CD4-positive, alpha-beta T cell (primary cell): ENCODE results near the gene FOXJ2. TPM values are rescaled to one million over a fixed set of nuclear protein-coding genes. Genes with fewer than 3 reads are reported as not detected.

Experiments
- ATAC-seq: fragments of 200-7000 bp; cut with Tn5 transposase; one replicate; pipeline ENCODE4 v1.10.0; 2022; ENCODE audit warnings: mild to moderate bottlenecking; ENCODE audit not compliant: poor library complexity
- CTCF ChIA-PET: fragments of 350-600 bp; sonication (Branson Sonifier 250); formaldehyde crosslinking; loops from one replicate; lab custom pipeline; 2021; ENCODE audit warnings: antibody characterized with exemption, inconsistent platforms; lab: Charles Lee
- POLR2A ChIA-PET: fragments of 350-600 bp; sonication (Branson Sonifier 250); formaldehyde crosslinking; loops from one replicate; lab custom pipeline; 2021; ENCODE audit warnings: antibody characterized with exemption, inconsistent platforms; lab: Charles Lee
- DNase-seq, 14 experiments: peaks; one replicate each; pipeline ENCODE4 v3.0.0-alpha.2; 2013 to 2020; ENCODE audit warnings: mixed read lengths in 2 of 14
- H3K27ac ChIP-seq, 2 donors: one replicate each; pipeline versions ENCODE4 v1.5.1 to v1.7.0; 2013; ENCODE audit warnings: low read length in 2 of 2, low read depth in 1 of 2, mild to moderate bottlenecking in 1 of 2
- H3K27me3 ChIP-seq, 2 experiments: 1 replicate in 1 of 2; 2 replicates in 1 of 2; pipeline versions ENCODE4 v1.6.1 to v1.7.0; 2013; ENCODE audit warnings: low read length in 2 of 2, control low read depth in 1 of 2, mild to moderate bottlenecking in 1 of 2, moderate library complexity in 1 of 2; ENCODE audit not compliant: insufficient read depth in 2 of 2, control insufficient read depth in 1 of 2
- H3K36me3 ChIP-seq: one replicate; pipeline ENCODE4 v1.6.1; 2013; ENCODE audit warnings: low read length, control low read depth; ENCODE audit not compliant: insufficient read depth
- H3K4me1 ChIP-seq: one replicate; pipeline ENCODE4 v1.6.1; 2013; ENCODE audit warnings: low read length, control low read depth; ENCODE audit not compliant: insufficient read depth
- H3K4me3 ChIP-seq: one replicate; pipeline ENCODE4 v1.5.1; 2013; ENCODE audit warnings: mild to moderate bottlenecking, low read length, moderate library complexity
- H3K9me3 ChIP-seq, 2 experiments: 1 replicate in 1 of 2; 2 replicates in 1 of 2; pipeline versions ENCODE4 v1.6.1 to v1.7.0; 2013; ENCODE audit warnings: low read length in 2 of 2, mild to moderate bottlenecking in 2 of 2, control low read depth in 1 of 2, moderate library complexity in 1 of 2; ENCODE audit not compliant: control insufficient read depth in 1 of 2, insufficient read depth in 1 of 2
- H3K27ac Mint-ChIP-seq: one replicate; pipeline ENCODE4 v1.8.0; 2020; ENCODE audit warnings: mixed read lengths
- H3K27me3 Mint-ChIP-seq: one replicate; pipeline ENCODE4 v1.8.0; 2021; ENCODE audit warnings: mixed read lengths
- H3K36me3 Mint-ChIP-seq: one replicate; pipeline ENCODE4 v1.8.0; 2021; ENCODE audit warnings: low read depth, mixed read lengths
- H3K4me1 Mint-ChIP-seq: one replicate; pipeline ENCODE4 v1.8.0; 2021; ENCODE audit warnings: low read depth, mixed read lengths
- H3K4me3 Mint-ChIP-seq: one replicate; pipeline ENCODE4 v1.8.0; 2020; ENCODE audit warnings: mild to moderate bottlenecking, mixed read lengths
- H3K9me3 Mint-ChIP-seq: one replicate; pipeline ENCODE4 v1.8.0; 2020; ENCODE audit warnings: mixed read lengths
- intact Hi-C, 2 experiments: fragments of 100-400 bp; cut with DNase I in 1 of 2; cut with micrococcal nuclease in 1 of 2; formaldehyde crosslinking; loops; one replicate each; pipeline versions ENCODE4 v1.15.1 to v1.9.0; 2023 to 2025; cut with DNase I, micrococcal nuclease
- total RNA-seq, 174 experiments: library from RNA in 2 of 174; stranded (reverse) in 2 of 174; gene quantifications; one replicate each; pipeline ENCODE4 v1.2.3 and lab custom pipeline; 2021 to 2026
- TF ChIP-seq, protein P1 (sequence below): fragments of 200-600 bp; IDR thresholded peaks from one replicate; pipeline ENCODE4 v1.8.0; 2022; ENCODE audit warnings: antibody characterized with exemption, mild to moderate bottlenecking

Gene FOXJ2
- total RNA-seq, 2 experiments from 2014 or later = 36.3 to 38.5 TPM

DNA sequence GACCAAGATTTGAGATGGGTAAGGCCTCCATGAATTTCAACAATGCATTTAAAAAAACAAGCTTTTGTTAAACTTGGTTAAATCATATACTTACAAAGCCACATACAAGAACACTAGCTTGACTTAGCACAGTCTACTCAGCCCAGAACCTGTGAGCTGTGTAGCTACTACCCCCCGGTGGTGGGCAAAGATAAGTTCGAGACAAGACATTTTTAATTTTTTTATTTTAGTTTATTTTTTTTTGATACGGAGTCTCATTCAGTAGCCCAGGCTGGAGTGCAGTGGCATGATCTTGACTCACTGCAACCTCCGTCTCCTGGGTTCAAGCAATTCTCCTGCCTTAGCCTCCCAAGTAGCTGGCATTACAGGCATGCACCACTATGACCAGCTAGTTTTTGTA is 45.9 kb downstream of the FOXJ2 start:
- ATAC-seq = peak; percentile 28
- peak; percentile 44 to 89 (median 59) for DNase-seq
- Histone ChIP-seq H3K27me3 (no peaks in the 10 kb centered on the region), H3K36me3 (no peaks in the 10 kb centered on the region), H3K9me3 (no peaks in the 10 kb centered on the region), H3K4me1 (peaks cover 16% of the 10 kb centered on the region), H3K4me3 (no peak overlapping the region), H3K27ac (no peak overlapping the region)
- Mint-ChIP-seq H3K4me1 (peaks cover 54% of the 10 kb centered on the region), H3K27me3 (no peaks in the 10 kb centered on the region), H3K27ac (peak overlapping the region; percentile 98), H3K9me3 (no peaks in the 10 kb centered on the region), H3K4me3 (peak overlapping the region; percentile 22), H3K36me3 (peaks cover 16% of the 10 kb centered on the region)
- intact Hi-C loops = loop anchor here (1.0 to 5.0 kb wide), 6 partner anchors 12 to 218 kb away; partner anchors contain the start of gene C3AR1 (in 1 of the 2)
- TF ChIP-seq, protein P1, sequence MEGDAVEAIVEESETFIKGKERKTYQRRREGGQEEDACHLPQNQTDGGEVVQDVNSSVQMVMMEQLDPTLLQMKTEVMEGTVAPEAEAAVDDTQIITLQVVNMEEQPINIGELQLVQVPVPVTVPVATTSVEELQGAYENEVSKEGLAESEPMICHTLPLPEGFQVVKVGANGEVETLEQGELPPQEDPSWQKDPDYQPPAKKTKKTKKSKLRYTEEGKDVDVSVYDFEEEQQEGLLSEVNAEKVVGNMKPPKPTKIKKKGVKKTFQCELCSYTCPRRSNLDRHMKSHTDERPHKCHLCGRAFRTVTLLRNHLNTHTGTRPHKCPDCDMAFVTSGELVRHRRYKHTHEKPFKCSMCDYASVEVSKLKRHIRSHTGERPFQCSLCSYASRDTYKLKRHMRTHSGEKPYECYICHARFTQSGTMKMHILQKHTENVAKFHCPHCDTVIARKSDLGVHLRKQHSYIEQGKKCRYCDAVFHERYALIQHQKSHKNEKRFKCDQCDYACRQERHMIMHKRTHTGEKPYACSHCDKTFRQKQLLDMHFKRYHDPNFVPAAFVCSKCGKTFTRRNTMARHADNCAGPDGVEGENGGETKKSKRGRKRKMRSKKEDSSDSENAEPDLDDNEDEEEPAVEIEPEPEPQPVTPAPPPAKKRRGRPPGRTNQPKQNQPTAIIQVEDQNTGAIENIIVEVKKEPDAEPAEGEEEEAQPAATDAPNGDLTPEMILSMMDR = peak; percentile 70
- POLR2A ChIA-PET = interaction anchor here (0.7 to 2.6 kb wide), 20 partner anchors 9 to 218 kb away, joined by 3 to 18 read pairs (median 6); partner anchors contain the start of genes C3AR1, FOXJ2 and SLC2A3
- CTCF ChIA-PET = interaction anchor here (0.7 to 3.5 kb wide), 23 partner anchors 8 to 249 kb away, joined by 3 to 68 read pairs (median 5); partner anchors contain the start of genes C3AR1 and SLC2A3

DNA sequence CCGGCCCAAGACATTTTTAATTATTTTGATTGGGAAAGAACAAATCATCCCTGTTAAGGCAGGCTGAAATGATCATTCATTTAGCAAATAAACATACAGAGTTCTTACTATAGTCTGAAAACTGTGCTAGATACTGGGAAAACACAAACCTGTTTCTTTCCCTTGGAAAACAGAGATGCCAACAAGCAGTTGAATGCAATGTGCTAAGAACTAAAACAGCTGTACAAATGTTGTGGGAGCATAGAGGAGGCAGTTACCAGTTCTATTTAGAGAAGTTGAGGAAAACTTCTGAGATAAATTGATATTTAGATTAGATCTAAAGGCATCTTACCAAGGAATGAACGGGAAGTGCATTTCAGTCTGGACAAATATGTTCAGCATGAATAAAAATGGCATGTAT is 46.4 kb downstream of the FOXJ2 start:
- Mint-ChIP-seq H3K4me1 (peaks cover 57% of the 10 kb centered on the region), H3K9me3 (no peaks in the 10 kb centered on the region), H3K36me3 (peaks cover 17% of the 10 kb centered on the region), H3K4me3 (peak overlapping the region; percentile 34), H3K27ac (peak overlapping the region; percentile 98), H3K27me3 (no peaks in the 10 kb centered on the region)
- TF ChIP-seq, protein P1 = no peak
- intact Hi-C loops = loop anchor here (1.0 to 5.0 kb wide), 6 partner anchors 13 to 219 kb away; partner anchors contain the start of gene C3AR1 (in 1 of the 2)
- Histone ChIP-seq H3K27me3 (no peaks in the 10 kb centered on the region), H3K36me3 (no peaks in the 10 kb centered on the region), H3K27ac (no peak overlapping the region), H3K4me1 (peaks cover 21% of the 10 kb centered on the region), H3K4me3 (no peak overlapping the region), H3K9me3 (no peaks in the 10 kb centered on the region)
- ChIA-PET POLR2A (interaction anchor here (0.9 to 2.6 kb wide), 19 partner anchors 9 to 162 kb away, joined by 3 to 18 read pairs (median 6); partner anchors contain the start of genes C3AR1, FOXJ2 and SLC2A3), CTCF (interaction anchor here (1.0 to 3.5 kb wide), 14 partner anchors 9 to 219 kb away, joined by 4 to 68 read pairs (median 6); partner anchors contain the start of gene C3AR1)
- DNase-seq (no peak), ATAC-seq (no peak)

DNA sequence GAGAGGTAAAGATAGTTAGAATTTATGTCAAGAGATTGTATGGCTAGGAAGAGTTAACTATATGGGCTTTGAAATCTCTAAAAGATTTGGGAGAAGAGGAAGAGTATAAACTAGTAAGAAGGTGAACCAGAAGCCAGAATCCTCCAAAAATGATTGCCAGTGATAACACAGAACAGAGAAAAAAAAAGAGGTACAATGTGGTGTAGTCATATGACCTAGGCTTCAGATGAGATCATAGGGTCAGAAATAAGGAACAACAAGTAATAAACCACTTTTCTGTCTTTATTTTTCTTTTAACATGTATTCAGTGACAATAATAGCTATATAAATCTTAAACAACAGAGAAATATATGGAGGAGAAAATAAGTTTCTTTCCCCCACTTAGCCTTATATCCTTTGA is 47.6 kb downstream of the FOXJ2 start:
- H3K4me3 ChIP-seq = no peak overlapping the region
- no peak for ATAC-seq
- no peaks in the 10 kb centered on the region for H3K27me3 ChIP-seq
- H3K9me3 ChIP-seq = no peaks in the 10 kb centered on the region
- TF ChIP-seq, protein P1 = no peak
- Mint-ChIP-seq H3K27me3 (no peaks in the 10 kb centered on the region), H3K9me3 (no peaks in the 10 kb centered on the region), H3K27ac (peak overlapping the region; percentile 98), H3K4me1 (peaks cover 67% of the 10 kb centered on the region), H3K36me3 (peaks cover 26% of the 10 kb centered on the region), H3K4me3 (peak overlapping the region; percentile 70)
- ChIA-PET CTCF (interaction anchor here (1.5 to 1.8 kb wide), 2 partner anchors 34 to 147 kb away, joined by 4 to 6 read pairs; no protein-coding TSS in a partner anchor), POLR2A (interaction anchor here (1.7 to 2.4 kb wide), 2 partner anchors 42 to 53 kb away, joined by 6 to 14 read pairs; no protein-coding TSS in a partner anchor)
- intact Hi-C loops = loop anchor here in 1 of 2 experiments (2.0 kb wide), 1 partner anchor 47 kb away; the partner anchor contains the start of gene FOXJ2
- DNase-seq = peak in 2 of 14 experiments; percentile 48 to 50
- H3K36me3 ChIP-seq = no peaks in the 10 kb centered on the region
- H3K4me1 ChIP-seq = peaks cover 33% of the 10 kb centered on the region
- H3K27ac ChIP-seq = peak overlapping the region; percentile 13 to 44
